ENCODE results near the gene SMIM15.

Gene SMIM15

DNA sequence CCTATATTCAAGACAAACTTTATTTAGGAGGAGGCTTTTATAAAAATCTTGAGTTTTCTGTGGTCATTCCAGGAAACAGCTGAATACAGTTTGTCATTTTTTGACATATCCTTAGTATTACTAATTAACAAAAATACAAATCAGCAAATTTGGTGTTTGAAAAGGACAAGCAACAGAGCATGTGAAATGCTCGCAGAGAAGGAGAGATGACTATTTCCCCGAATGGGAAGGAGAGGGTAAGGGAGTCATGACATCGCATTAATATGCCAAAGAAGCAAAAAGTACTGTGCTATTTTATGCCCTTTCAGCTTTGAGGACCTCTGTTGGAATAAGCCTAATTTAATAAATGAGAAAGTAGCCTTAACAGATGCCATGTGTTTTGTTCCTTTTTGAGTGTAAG is 1.8 kb downstream of the SMIM15 start:
- DNase-seq (ENCODE audit: low read depth in 2 of 3, low spot score in 1 of 3) = no peak

DNA sequence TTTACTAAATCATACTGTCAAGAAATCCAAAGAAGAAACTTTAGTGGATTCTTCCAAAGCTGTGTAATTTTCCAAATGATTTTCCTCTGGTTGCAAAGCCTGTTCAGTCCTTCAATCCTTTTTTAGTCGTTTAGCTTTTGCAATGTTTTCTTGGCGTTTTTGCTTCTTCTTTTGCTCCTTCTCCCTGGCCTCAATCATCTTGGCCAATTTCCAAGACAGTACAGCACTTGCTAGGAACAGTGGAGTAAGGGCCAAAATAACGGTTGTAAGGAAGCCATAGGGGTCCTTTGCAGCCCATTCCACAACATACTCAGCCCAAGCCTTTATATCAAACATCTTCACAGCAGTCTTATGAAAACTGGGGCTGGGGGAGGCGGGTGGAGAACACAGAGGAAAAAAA is 2.4 kb downstream of the SMIM15 start:
- no peak for DNase-seq (ENCODE audit: low read depth in 2 of 3, low spot score in 1 of 3)

DNA sequence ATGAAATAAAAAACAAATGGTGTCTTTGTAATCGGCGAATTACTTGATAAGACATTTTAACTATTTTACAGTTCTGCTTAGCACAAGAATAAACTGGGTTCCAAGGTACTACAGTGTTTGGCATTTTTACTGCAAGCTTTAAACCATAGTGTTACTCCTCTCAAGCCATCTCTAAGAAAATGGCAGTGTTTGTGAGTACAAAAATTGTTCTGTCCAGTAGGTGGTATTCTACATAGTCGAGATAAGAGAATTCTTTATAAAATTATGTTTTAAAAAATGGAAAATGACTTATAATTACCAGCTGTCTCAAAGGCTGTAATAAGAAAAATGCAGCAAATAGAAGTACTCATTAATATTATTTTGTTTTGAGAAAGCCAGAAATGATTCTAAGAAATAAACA is 3.2 kb downstream of the SMIM15 start:
- no peak for DNase-seq (ENCODE audit: low read depth in 2 of 3, low spot score in 1 of 3)

DNA sequence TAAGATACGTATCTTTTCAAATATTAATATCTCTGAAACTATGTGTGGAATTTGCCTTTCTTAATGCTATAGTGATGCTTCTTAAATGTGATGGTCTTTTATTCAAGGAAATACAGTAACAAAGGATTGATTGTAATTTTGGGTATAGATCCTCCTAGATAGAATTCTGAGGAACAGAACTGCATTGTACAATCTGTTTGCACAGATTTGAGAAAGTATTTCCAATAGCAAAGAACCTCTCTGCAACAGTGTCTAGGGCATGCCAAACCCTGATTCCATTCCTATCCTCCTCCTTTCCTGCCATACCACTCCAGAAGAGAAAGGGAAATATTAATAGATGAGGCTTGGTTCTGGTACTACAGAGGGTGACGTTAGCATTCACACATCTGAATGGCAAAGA is 10.4 kb downstream of the SMIM15 start:
- no peak for DNase-seq (ENCODE audit: low read depth in 2 of 3, low spot score in 1 of 3)

DNA sequence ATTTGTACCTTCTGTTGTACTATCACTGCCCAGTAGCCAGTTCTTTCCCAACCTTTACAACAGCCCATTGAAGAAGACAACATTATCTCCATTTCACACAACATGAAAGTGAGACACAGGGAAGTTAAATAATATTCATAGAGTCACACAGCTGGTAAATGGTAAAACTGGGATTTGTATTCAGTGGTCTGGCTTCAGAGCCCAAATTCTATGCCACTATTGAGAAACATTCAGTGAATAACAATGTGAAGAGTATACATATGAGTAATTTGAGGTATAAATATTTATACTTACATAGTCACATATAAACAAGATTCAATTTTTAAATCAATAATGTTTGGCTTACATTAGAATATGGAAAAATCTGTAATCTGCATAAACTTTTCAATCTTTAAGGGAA is 13.8 kb downstream of the SMIM15 start:
- no peak for DNase-seq (ENCODE audit: low read depth in 2 of 3, low spot score in 1 of 3)

DNA sequence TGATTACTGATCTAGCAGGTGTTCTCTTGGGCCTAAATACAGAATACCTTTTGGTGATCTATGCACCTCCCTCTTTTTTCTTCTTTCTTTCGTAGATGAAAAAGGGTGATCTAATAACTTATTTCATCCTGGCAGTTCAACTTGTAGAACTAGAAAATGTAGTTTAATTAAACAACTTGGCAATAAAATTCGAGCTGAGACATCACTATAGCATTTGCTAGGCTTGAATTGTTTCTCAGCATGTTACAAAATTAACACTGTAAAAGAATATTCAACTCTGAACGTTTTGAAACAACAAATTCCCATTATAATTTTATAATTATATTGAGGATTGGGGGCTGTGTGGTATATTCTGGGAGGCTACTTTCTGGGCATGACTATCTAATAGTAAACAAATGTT is 19.5 kb downstream of the SMIM15 start:
- DNase-seq (ENCODE audit: low read depth in 2 of 3, low spot score in 1 of 3) = no peak

- no peak for DNase-seq (ENCODE audit: low read depth in 2 of 3, low spot score in 1 of 3)
These were observed 19.9 kb downstream of the SMIM15 start for GRCh38 chr5:61142391-61142790.

GRCh38 chr5:61141801-61142200 is 20.5 kb downstream of the SMIM15 start:
- no peak for DNase-seq (ENCODE audit: low read depth in 2 of 3, low spot score in 1 of 3)

- no peak for DNase-seq (ENCODE audit: low read depth in 2 of 3, low spot score in 1 of 3)
These were observed 22.3 kb downstream of the SMIM15 start for GRCh38 chr5:61139931-61140330.

GRCh38 chr5:61139094-61139873 is 23.0 kb downstream of the SMIM15 start:
- DNase-seq (ENCODE audit: low read depth in 2 of 3, low spot score in 1 of 3) = no peak

- no peak for DNase-seq (ENCODE audit: low read depth in 2 of 3, low spot score in 1 of 3)
These were observed 24.4 kb downstream of the SMIM15 start for GRCh38 chr5:61137835-61138234.

DNA sequence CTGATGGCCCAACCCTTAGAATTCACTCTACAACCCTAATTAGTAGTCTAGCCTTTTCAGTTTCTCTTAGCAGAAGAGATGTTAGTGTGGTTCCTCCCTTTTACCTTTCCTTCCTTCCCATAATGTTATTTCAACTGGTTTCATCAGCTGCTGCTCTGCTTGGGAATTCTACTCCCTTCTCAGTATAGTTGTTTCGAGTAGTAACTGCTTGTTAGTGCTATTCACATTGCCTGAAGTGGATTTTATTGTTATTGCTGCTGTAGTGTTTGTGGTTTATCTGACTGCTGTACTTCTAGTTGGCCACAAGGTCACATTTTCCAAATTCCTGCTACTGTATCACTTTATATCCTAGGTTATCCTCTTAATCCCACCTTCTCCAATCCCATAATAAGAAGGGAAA is 29.7 kb downstream of the SMIM15 start:
- no peak for DNase-seq (ENCODE audit: low read depth in 2 of 3, low spot score in 1 of 3)

- no peak for DNase-seq (ENCODE audit: low read depth in 2 of 3, low spot score in 1 of 3)
These were observed 32.0 kb downstream of the SMIM15 start for GRCh38 chr5:61130289-61130688.

DNA sequence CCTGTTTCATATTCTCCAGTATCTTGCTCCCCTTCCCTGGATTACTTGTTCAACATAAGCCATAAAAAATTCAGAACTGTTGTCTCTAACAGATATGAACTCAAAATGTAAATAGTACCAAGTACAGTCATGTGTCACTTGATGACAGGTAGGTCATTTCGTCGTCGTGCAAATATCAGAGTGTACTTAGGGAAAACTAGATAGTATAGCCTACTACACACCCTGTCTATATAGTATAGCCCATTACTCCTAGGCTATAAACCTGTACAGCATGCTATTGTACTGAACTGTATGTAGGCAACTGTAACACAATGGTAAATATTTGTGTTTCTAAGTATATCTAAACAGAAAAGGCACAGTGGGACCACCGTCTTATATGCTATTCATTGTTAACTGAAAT is 39.1 kb downstream of the SMIM15 start:
- DNase-seq (ENCODE audit: low read depth in 2 of 3, low spot score in 1 of 3) = no peak

DNA sequence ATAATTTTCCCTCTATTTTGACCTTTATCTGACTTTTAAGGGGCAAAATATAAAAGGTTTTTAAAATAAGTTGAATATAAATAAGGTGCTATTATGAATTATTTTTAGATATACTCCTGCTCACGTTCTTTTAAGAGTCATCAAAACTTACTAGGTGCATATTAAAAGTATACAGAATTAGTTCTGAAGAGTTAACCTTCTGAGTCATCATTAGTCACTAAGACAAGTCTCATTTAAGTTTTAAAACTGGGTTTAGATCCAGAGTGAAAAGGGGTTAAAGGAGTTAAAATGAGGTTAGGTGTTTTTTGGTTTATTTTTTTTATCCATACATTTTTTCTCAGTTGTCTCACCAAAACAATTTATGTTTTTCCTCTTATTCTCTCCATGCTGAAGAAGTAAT is 41.7 kb downstream of the SMIM15 start:
- no peak for DNase-seq (ENCODE audit: low read depth in 2 of 3, low spot score in 1 of 3)

DNA sequence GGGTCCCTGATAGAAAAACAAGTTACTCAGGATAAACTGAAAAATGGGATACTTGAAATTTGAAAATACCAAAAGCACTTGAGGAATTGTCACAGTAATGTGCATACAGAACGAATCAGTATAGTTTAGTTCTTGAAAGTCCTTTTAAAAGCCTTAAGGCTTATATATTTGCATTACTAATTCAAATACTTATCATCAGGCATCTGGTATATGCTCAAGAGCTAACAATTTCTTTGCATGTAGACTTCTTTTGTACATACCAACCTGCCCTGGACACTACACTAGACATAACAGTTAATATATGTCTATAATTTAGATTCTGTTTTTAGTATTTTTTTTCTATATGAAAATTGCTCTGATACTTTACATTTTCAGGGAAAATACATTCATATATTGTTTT is 43.2 kb downstream of the SMIM15 start:
- no peak for DNase-seq (ENCODE audit: low read depth in 2 of 3, low spot score in 1 of 3)

GRCh38 chr5:61115968-61116367 is 46.3 kb downstream of the SMIM15 start:
- no peak for DNase-seq (ENCODE audit: low read depth in 2 of 3, low spot score in 1 of 3)

- DNase-seq (ENCODE audit: low read depth in 2 of 3, low spot score in 1 of 3) = no peak
These were observed 47.8 kb downstream of the SMIM15 start for GRCh38 chr5:61114441-61114840.

Data from stimulated activated CD4-positive, alpha-beta T cell treated with anti-CD3 and anti-CD28 coated beads, Interleukin-12 subunit alpha, Interleukin-12 subunit beta, amount 100 ng/mL, for 48 hours (primary cell).